HTR-8/SVneo (cell line): Measurements from ENCODE around the gene GRIK3.

Experiments
- DNase-seq: peaks from one replicate; pipeline ENCODE4 v3.0.0; 2011; ENCODE audit warnings: low spot score, mixed read lengths; ENCODE audit not compliant: insufficient read length
- FAIRE-seq: peaks from 2 replicates; lab custom pipeline; 2011; peaks lifted over from hg19 to GRCh38; lab: Jason Lieb, UNC

The GRIK3 gene

DNA sequence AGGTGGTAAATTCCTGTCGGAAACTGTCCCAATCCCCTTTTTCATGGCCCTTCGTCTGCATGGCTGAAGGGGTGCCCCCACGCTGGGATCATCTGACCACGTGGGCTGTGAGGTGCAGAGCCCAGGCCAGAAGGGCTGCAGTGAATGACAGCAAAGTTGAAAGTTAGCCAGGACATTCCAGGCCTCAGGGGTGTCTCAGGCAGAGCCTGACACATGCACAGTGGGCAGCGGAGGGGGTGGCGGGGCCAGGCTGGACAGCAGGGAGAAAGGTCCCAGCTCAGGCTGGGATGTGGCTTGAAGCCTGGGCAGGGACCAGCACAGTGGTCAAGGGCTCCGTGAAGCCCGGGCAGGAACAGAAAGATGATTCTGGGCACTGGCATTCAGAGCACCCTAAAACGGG, 49.6 kb downstream of the GRIK3 start:
- FAIRE-seq = no peak
- DNase-seq = no peak

DNA sequence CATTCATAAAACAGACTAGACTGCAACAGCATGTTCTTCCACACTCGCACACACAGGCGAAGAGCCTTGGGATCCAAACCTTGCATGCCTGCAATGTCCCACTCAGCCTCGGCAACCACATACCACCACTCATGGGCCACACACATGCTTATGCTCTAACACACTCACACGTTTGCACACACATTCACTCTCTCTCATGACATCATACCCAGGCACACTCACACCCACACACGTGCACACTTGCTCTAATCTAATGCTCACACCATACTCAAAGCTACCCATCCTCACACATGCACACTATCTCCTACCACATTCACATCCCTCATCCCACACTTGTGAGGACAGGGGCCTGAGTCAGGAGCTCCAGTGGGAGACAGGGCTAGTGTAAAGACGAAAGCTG, 50.3 kb downstream of the GRIK3 start:
- FAIRE-seq = no peak

DNA sequence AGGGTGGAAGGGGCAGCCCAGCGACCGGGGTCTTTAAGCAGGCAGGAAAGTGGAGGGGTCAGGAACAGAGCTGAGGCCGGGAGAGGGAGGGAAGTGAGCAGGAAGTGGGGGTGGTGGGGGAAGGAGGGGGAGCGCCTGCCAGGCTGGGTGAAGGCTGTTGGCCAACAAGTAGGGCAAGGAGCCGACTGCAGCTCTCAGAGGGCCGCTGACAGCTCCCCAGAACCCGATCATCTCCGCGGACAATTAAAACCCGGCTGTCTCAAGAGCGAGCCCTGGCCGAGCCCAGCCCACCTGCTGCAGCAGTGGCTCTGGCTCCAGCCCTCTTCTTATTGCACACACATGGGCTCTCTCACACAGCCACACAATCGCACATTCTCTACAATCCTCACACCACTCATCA, 51.6 kb downstream of the GRIK3 start:
- DNase-seq = no peak
- FAIRE-seq = no peak

More for the DNA sequence above, 50.3 kb downstream of the GRIK3 start:
- no peak for DNase-seq

DNA sequence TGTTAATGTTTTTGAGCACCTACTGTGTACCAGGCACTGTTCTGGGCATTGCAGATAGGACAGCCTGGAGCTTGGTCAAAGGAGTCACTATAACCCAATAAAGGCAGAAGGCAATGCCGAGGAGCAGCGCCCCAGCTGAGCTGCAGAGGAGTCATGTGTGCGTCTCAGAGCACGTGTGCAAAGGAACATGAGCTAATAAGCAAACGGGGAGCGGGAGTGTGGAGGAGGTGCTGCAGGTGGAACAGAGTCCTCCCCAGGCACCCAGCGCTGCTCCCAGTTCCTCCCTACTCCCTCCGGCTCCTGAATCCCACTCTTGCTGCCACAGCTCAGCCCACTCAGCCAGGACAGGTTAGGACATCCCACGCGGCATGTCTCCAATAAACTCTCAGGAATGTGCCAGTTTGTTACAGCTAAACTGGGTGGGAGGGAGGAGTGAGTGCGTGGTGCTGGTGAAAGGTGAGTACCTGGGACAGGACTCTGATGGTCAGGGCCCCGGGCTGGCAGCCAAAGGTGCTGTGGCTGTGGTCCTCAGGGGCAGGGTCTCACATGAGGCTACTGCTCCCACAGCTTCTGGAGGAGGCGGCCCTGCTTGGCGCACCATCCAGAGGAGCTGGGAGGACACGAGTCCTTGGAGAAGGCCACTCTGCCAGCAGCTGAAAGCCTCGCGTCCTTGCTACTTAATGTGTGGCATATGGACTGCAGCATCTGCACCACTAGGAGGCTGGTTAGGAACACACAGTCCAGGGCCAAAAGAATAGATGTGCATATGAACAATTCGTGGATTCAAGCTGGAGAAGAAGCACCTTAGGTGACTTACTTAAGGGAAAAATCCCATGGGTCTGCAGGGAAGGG, 52.3 kb downstream of the GRIK3 start:
- no peak for FAIRE-seq
- no peak for DNase-seq

DNA sequence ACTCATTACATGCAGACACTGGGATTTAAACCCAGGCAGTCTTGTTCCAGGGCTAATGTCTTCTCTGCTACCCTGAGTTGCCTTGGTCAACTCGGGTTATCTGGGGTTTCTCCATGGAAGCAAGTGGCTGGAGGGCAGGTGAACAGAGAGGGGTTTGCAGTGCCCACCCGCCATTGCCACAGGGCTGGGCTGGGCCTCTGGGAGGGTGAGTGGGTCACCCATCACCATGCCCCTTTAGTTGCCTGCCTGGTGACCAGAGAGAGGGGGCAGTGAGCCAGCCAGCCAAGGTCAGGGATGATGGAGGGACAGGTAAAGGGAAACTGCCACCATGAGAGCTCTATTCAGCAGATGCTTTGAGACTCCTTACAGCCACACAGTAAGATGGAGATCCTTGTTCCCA, 53.2 kb downstream of the GRIK3 start:
- no peak for FAIRE-seq

DNA sequence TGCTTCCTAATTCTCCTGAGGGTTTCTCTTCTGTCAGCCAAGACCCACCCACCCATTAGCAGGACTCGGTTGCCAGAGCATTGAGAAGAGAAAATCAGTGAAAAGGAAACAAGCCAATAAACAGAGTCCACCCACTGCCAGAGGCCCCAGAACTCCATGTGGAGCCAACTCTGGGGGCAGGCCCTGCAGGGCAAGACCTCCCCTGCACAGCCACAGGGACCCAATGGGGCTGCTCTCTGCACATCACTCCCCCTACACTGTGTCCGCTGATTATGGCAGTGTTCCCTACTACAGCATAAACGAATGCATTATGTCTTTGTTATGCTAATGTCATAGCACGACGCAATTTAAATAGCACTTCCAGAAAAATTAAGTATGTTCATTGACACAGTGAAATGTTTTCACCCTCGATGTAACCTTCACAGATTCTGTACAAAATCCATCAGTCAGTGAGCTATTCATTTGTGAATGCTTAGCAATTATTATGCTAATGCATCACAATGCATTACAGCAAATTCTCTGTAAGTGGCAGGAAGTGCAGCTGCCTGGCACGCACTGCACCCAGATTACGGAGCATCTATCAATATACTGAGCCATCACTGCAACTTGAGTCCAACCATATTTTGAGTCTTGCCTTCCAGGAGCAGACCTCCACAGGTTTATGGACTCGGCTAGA, 56.4 kb downstream of the GRIK3 start:
- no peak for DNase-seq
- FAIRE-seq = no peak

More for the DNA sequence above, 53.2 kb downstream of the GRIK3 start:
- no peak for DNase-seq

DNA sequence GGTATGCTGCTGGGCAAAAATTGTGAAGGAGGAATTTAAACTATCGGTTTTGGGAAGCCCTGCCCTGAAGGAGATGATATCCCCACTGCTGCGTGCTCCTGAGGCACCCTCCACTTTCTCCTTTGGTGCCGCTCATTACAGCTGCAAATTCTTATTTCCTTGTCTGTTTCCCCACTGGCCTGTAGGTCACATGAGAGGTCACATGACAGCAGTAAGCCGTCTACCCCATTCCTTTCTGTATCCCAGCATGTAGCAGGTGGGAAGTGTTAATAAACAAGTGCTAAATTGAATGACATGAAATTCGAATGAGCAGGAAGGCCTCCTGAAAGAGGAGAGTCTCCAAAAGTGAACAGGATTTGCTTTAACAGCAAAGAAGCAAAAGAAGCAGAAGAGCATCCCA, 58.7 kb downstream of the GRIK3 start:
- DNase-seq (no peak), FAIRE-seq (no peak)

DNA sequence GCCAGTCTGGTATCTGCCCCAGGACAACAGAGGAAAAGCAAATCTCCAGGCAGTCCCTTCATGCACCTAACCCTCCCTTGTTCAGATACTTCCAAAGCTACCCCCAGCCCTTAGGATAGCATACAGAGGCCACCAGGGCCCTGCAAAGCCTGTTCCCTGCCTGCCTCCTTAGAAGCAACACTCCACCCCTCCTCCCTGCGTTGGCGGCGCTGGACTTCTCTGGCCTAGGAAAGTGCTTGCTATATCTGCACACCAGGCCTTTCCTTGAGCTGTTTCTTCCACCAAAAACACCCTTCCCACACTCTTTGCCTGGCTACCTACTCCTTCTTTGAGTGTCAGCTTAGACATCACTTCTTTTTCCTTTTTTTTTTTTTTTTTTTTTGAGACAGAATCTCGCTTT, 61.3 kb downstream of the GRIK3 start:
- no peak for FAIRE-seq
- no peak for DNase-seq

DNA sequence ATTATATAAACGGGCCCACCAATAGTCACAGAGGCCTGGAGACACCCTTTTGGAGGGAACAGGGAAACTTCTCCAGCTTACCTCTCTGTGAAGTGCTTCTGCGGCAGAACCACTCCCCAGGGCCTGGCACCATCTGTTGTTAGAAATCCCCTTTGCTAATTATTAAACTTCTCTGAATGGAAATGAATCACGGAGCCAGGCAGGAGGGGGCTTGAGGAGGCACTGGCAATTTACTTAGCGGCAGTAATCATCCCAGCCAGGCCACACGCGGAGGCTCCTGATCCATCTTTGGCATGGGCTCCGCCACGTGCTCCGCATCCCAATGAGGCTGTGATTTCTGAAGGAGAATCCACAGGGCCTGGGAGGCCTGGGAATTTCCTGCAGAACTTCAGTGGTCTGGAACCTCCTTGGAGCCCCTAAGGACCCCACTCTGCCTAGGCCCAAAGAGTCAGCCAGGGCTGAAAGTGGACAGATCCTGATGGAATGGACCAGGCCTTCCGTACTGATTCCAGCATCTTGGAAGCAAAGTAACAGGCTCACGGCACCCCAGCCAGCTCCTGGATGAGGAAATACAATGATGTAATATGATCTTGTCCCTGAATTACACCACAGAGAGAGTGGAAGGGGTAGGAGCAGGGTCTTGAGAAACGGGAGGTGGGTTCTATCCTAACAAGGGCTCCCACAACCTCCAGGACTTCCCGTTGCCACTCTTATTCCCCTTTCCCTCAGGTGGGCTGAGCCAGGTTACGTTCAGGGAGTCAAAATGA, 62.3 kb downstream of the GRIK3 start:
- no peak for FAIRE-seq
- DNase-seq = no peak

DNA sequence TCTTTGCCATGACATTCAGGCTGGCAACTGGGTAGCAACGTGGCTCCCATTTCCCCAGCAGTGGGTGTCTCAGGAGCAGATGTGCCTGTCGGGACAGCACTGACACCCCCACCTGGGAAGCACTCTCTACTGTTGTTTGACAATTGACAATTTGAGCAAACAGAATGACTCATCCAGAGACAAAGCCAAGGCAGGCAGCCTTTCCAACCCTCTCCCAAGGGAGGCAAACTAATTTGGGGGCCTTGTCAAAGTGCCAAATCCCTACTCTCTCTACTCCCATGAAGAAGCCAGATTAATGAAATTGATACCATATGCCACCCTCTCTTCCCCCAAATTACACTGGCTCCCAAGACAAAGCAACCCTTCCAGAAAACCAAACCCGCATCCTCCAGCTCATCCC, 65.6 kb downstream of the GRIK3 start:
- DNase-seq = no peak
- FAIRE-seq = no peak

DNA sequence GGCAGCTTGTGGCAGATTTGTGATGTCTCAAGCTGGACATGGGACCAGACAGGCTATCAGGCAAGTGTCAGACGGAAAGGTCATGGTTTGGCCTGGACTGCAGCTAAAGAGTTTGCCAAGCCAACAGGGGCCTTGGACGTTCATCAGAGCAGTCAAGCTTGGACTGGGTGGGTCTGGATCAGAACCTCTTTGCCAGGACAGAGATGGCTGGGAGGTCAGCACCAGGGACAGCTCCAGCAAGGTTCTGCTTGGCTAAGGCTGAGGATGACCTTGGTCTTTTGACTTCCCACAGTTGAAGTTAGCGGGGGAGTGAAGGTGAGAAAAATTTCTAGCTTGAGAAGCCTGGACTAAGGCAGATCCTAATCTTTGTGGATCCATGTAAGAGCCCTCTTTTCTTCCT, 68.1 kb downstream of the GRIK3 start:
- FAIRE-seq (no peak), DNase-seq (no peak)

DNA sequence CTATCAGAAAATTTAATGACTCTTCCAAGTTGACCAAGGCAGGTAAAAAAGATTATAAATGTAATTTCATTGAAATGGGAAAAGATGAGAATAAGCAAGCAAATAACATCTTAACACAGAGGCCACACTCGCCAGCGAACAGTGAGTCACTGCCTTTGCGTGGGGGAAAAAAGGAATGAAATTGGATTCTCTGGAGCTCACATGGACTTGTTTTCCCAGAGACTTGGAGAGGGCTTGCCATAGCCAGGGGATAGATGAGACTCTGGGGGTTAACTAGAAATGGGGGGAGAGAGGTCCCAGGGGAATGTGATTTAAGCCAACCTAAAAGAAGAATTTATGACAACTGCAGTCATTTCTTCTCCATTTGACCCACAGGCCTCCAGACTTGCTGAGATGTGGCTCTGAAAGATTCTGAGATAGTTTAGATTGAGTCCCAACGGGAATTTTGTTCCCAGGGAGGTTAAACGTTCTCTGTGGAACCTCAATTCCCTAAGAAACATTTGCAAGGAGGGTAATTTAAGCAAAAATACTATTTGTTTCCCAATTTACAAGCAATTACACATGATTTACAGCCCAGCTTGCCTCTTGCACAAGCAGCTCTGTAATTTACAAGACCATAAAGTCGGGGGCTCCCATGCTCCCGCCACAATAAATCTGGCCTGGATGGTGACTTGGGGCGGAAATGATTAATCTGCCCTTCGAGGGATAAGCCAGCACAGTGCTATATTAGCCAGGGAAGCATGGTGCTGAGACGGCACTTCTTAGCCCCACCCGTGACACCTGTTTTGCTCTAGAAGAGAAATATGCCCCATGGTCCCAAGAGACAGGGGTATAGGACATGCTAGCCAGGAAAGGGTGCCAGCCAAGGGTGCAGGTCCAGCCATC, 68.8 kb downstream of the GRIK3 start:
- no peak for FAIRE-seq
- DNase-seq = no peak

DNA sequence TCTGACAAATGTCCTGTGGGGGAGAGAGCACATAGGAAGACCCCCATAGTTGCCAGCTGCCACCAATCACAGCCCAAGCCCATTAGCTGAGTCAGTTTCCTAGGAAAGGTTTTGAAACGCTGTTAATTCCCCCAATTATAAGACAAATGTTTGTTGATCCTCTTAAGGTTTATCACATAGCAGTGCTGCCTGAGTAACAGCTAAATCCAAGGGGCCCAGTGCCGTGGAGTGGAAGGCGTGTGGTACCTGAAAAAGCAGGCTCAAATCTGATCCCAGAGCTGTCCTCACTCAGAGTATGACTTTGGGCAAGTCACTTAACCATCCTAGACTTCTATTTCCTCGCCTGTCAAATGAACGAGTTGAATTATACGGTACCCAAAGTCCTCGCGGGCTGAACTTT, 69.5 kb downstream of the GRIK3 start:
- FAIRE-seq (no peak), DNase-seq (no peak)

DNA sequence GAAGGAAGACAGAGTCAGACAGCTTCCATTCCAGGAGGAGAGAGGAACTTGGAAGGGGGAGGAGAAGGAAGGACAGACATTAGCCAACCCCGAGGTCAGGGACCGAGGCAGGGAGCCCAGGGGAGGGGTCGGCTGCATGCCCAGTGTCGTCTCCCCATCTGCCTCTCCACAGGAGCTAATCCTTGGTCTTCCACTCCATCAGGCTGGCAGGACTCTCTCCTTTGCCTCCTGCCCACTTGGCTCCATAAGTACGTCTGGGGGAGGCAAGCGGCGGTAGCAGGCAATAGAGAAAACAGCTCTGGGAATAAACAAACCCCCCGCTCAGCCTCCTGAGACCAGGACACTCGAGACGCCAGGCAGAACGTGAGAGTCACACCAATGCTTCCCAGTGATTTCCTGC, 71.3 kb downstream of the GRIK3 start:
- no peak for DNase-seq
- FAIRE-seq = no peak

DNA sequence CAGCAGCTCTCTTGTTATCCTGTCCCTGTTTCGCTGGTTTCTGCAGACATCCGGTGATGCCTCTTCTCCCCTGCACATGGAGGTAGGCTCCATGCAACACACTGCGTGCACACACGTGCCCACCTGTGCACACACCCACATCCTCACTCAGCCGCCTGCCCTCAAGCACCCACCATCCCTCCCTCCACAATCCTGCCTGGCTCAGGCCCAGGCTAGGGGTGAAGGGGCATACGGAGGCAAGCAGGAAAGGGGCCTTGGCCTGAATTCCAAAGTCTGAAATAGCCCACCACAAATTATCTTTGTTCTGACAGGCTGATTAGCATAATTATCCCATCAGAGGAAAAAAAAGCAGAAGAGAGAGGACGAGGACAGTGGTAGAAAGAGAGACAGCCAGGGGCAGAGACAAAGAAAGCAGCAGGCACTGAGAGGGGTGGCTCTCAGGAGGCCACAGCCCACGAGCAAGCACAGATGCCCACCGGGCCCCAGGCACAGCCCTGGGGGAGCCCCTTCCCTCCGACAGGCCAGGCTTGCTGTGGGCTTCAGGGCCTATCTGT, 73.2 kb downstream of the GRIK3 start:
- DNase-seq (no peak), FAIRE-seq (no peak)

DNA sequence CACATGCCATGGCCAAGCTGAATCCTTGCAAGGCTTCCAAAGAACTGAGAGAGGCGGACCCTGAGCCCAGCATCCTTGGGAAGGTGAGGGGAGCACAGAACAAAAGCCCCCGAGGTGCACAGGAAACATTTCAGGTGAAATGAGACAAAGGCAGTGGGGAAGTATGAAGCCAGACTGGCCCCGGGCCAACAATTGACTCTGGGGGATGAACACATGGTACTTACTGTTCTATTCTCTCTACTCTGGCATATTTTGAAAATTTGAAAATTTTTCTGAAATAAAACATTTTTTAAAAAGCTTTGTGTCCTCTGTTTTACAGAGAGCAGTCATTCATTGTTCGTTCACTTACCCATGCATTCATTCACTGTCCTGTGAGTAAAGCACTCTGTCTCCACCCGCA, 77.7 kb downstream of the GRIK3 start:
- FAIRE-seq = no peak
- no peak for DNase-seq

DNA sequence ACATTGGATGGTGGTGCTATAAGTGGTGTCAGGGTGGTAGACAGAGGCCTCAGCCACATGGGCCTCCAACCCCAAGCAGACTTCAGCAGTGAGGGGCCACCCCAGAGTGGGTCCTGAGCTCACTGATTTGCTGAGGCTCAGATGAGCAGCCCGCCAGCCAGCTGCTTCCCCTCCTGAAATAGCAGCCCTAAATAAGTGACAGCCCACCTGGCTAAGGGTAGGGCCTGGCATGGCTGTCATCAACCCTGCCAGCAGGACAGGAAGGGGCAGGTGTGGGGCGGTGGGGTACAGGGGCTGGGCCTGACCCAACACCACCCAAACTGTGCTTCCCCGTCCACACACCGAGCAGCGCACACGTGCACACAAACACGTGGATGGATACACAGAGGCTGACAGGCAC, 79.3 kb downstream of the GRIK3 start:
- DNase-seq (no peak), FAIRE-seq (no peak)

DNA sequence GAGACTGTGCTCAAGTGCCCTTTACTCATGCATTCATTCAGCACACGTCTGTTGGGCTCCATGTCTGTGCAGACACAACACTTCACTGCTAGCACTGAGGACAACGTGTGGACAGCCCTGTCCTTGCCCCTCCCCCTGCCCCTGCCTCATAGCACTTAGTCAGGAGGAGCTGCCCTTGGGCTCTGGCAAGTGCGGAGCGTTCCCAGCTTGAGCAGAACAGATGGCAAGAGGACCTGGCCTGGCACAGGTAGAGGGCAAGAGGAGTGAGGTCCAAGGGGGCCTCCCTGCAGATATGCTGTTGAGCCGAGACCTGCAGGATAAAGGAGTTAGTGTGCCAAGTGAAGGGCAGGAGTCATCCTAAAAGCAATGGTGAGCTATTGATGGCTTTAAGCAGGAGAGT, 81.3 kb downstream of the GRIK3 start:
- FAIRE-seq (no peak), DNase-seq (no peak)

DNA sequence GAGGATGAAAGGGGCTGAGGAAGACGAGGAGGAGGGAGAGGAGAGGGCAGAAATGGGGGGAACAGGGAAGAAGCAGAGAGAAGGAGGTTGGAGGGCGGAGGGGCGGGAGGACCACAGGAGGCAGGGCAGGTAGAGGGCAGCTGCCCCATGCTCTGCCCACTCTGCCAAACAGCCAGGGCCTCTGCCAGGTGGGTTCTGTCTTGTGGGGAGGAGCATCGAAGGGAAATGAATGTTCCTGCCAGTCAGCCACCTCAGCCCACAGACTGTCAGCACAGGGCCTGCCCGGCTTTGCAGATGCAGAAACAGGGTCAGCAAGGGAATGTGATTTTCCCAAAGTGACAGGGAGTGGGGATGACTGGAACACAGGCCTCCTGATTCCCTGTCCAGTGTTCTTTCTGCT, 82.6 kb downstream of the GRIK3 start:
- DNase-seq (no peak), FAIRE-seq (no peak)

DNA sequence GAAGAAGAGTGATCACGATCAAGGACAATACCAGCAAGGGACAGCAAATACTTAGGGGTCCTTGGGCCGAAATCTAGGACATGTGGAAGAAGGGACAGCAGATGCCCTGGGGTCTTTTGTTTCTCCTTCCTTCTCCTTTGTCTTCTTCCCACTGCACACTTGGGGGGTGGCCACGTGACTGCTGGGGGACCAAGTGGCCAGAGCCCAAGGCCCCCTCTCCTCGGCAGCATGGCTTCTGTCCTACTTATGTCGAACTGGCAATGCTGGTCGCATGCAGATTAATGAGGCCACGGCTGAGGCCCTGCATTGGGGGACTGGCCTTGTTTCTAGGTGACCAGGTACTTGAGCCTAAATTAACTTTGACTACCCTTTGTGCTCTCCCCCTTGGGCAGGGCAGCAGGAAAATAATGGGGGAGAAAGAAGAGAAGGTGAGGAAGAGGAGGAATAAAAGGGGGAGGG, 83.0 kb downstream of the GRIK3 start:
- DNase-seq = no peak
- FAIRE-seq = no peak
